Measurements from ENCODE around the gene FAM227A.

The FAM227A gene

DNA sequence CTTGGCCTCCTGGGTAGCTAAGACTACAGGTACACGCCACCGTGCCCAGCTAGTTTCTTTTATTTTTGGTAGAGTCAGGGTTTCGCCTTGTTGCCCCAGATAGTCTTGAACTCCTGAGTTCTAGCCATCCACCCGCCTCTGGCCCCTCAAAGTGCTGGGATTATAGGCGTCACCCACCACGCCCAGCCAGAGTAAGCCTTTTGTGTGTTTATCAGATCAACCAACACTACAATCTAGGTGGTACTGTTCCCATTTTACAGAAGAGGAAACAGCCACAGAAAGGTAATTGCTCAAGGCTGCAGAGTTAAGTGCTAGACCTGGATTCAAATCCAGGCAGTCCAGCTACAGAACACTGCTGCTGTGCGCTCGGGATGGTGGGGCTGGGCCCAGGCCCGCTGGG, 28.7 kb upstream of the FAM227A start:
- TF ChIP-seq, protein P1, sequence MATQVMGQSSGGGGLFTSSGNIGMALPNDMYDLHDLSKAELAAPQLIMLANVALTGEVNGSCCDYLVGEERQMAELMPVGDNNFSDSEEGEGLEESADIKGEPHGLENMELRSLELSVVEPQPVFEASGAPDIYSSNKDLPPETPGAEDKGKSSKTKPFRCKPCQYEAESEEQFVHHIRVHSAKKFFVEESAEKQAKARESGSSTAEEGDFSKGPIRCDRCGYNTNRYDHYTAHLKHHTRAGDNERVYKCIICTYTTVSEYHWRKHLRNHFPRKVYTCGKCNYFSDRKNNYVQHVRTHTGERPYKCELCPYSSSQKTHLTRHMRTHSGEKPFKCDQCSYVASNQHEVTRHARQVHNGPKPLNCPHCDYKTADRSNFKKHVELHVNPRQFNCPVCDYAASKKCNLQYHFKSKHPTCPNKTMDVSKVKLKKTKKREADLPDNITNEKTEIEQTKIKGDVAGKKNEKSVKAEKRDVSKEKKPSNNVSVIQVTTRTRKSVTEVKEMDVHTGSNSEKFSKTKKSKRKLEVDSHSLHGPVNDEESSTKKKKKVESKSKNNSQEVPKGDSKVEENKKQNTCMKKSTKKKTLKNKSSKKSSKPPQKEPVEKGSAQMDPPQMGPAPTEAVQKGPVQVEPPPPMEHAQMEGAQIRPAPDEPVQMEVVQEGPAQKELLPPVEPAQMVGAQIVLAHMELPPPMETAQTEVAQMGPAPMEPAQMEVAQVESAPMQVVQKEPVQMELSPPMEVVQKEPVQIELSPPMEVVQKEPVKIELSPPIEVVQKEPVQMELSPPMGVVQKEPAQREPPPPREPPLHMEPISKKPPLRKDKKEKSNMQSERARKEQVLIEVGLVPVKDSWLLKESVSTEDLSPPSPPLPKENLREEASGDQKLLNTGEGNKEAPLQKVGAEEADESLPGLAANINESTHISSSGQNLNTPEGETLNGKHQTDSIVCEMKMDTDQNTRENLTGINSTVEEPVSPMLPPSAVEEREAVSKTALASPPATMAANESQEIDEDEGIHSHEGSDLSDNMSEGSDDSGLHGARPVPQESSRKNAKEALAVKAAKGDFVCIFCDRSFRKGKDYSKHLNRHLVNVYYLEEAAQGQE (IDR thresholded peaks at IDR 0.05; ENCODE audit: insufficient read depth in 1 of 2, low read depth in 2 of 2, low read length in 2 of 2) = no peak
- TF ChIP-seq POLR2AphosphoS5 (IDR thresholded peaks at IDR 0.05; ENCODE audit: low read depth, low read length) (0 out of 2 replicates have a peak, but pooled peaks have one; percentile 25), SIN3A (IDR thresholded peaks at IDR 0.05; ENCODE audit: borderline replicate concordance, insufficient read depth, low read length) (no peak), TAF1 (IDR thresholded peaks at IDR 0.05; ENCODE audit: borderline replicate concordance, insufficient read depth, low read length) (no peak), FOXP2 (optimal IDR thresholded peaks at IDR 0.05; ENCODE audit: borderline replicate concordance, extremely low read depth, extremely low read length, insufficient read depth) (no peak)

DNA sequence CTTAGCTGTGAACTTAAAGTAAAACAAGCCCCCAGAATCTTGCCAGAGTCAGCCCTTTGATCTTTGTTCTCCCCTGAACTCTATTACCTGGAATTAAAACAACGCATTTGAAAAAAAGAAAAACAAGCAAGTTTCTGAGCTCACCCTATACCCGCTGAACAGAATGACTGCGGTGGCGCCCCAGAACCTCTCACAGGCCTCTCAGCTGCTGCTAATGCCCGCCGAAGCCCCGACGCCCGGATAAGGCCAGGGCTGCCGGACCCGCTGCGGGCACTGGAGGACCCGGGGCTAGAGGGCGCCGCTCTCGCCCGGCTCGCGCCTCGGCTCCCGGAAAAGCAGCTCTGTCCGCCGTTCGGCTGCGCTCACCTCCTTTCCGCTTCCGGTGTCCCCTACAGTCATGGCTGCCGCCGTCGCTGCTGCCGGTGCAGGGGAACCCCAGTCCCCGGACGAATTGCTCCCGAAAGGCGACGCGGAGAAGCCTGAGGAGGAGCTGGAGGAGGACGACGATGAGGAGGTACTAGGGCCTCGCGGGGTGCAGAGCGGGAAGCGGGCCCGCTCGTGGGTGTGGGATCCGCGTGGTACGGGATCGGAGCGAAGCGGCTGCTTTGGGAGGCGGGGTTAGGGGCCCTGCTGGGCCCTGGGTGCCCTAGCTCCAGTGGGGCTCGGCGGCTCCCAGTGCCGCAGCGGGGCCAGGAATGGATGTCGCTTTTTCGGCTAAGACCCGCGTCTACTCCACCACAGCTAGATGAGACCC, 25.6 kb upstream of the FAM227A start, which contains the start of gene TOMM22:
Gene TOMM22 (plus strand): TSS at position 376 of the 754 bp plus-strand sequence. CDS start 22 bp downstream, at position 398.
- TF ChIP-seq POLR2AphosphoS5 (IDR thresholded peaks at IDR 0.05; ENCODE audit: low read depth, low read length) (peak; percentile 83), SIN3A (IDR thresholded peaks at IDR 0.05; ENCODE audit: borderline replicate concordance, insufficient read depth, low read length) (no peak), TAF1 (IDR thresholded peaks at IDR 0.05; ENCODE audit: borderline replicate concordance, insufficient read depth, low read length) (peak; percentile 93), FOXP2 (optimal IDR thresholded peaks at IDR 0.05; ENCODE audit: borderline replicate concordance, extremely low read depth, extremely low read length, insufficient read depth) (peak; percentile 87)
- TF ChIP-seq, protein P1 (IDR thresholded peaks at IDR 0.05; ENCODE audit: insufficient read depth in 1 of 2, low read depth in 2 of 2, low read length in 2 of 2) = 0 out of 4 replicates have a peak, but pooled peaks of 1 of the 2 experiments have one; percentile 11

DNA sequence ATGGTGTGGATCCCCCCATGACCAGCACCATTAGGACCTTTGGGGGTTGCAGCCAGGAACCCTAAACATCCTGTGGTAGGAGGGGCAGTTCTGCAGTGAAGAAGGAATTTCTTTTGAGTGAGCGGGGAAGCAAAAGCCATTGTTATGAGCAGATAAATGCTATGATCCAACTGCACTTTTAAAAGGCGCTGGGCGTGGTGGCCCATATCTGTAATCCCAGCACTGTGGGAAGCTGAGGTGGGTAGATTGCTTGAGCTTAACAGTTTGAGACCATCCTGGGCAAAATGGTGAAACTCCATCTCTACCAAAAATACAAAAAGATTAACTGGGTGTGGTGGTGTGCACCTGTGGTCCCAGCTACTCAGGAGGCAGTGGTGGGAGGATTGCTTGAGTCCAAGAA, 19.6 kb upstream of the FAM227A start:
- TF ChIP-seq POLR2AphosphoS5 (IDR thresholded peaks at IDR 0.05; ENCODE audit: low read depth, low read length) = no peak
- TF ChIP-seq FOXP2 (optimal IDR thresholded peaks at IDR 0.05; ENCODE audit: borderline replicate concordance, extremely low read depth, extremely low read length, insufficient read depth) = no peak
- no peak for TF ChIP-seq SIN3A (IDR thresholded peaks at IDR 0.05; ENCODE audit: borderline replicate concordance, insufficient read depth, low read length)
- TF ChIP-seq, protein P1 (IDR thresholded peaks at IDR 0.05; ENCODE audit: insufficient read depth in 1 of 2, low read depth in 2 of 2, low read length in 2 of 2) = no peak
- no peak for TF ChIP-seq TAF1 (IDR thresholded peaks at IDR 0.05; ENCODE audit: borderline replicate concordance, insufficient read depth, low read length)

DNA sequence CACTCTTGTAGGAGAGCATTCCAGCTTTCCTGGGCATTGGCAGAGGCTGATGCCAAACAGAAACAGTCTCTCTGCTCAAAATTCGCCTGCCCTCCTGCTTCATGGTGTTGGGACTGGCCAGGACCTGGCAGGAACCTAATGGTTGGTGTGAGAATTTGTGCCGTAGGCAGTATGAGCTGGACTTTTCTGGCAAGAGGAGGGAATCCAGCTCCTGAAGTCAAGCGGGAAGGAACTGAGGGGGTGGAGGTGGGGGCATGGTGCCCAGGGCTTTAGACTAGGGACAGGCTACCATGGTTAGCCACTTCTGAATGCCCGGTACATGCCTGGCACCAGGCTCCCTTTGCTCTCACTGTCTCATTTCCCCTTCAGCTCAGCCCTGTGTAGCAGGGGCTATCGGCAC, 18.7 kb upstream of the FAM227A start:
- TF ChIP-seq FOXP2 (optimal IDR thresholded peaks at IDR 0.05; ENCODE audit: borderline replicate concordance, extremely low read depth, extremely low read length, insufficient read depth) (no peak), TAF1 (IDR thresholded peaks at IDR 0.05; ENCODE audit: borderline replicate concordance, insufficient read depth, low read length) (no peak), SIN3A (IDR thresholded peaks at IDR 0.05; ENCODE audit: borderline replicate concordance, insufficient read depth, low read length) (no peak), POLR2AphosphoS5 (IDR thresholded peaks at IDR 0.05; ENCODE audit: low read depth, low read length) (no peak)
- TF ChIP-seq, protein P1 (IDR thresholded peaks at IDR 0.05; ENCODE audit: insufficient read depth in 1 of 2, low read depth in 2 of 2, low read length in 2 of 2) = no peak
